ENCODE results near the gene TF.
"Not testable (repeated sequence)": the region's sequence is repeated elsewhere in the genome, so short reads cannot be mapped to it uniquely, and the experiment has no call there.

TF gene
- total RNA-seq = 0 reads per million in 2 experiments

GRCh38 chr3:133745981-133746711 is at the start of gene TF:
TF (plus strand) TSS chr3:133746393; CDS start chr3:133746441, 48 bp downstream.
- DNase-seq (ENCODE audit: low read depth) = no peak

- no peak for DNase-seq (ENCODE audit: low read depth)
Measured at GRCh38 chr3:133697960-133698359, 48.2 kb upstream of the TF start.

GRCh38 chr3:133699467-133699866 is 46.7 kb upstream of the TF start:
- no peak for DNase-seq (ENCODE audit: low read depth)

- no peak for DNase-seq (ENCODE audit: low read depth)
Measured at GRCh38 chr3:133699903-133700302, 46.3 kb upstream of the TF start.

- no peak for DNase-seq (ENCODE audit: low read depth)
Measured at GRCh38 chr3:133700351-133700750, 45.8 kb upstream of the TF start.

GRCh38 chr3:133701435-133702358 is 44.5 kb upstream of the TF start:
- DNase-seq (ENCODE audit: low read depth) = no peak

GRCh38 chr3:133703915-133704314 is 42.3 kb upstream of the TF start:
- no peak for DNase-seq (ENCODE audit: low read depth)

GRCh38 chr3:133706033-133706432 is 40.2 kb upstream of the TF start:
- DNase-seq (ENCODE audit: low read depth) = no peak

- DNase-seq (ENCODE audit: low read depth) = no peak
Measured at GRCh38 chr3:133709139-133709750, 36.9 kb upstream of the TF start.

- no peak for DNase-seq (ENCODE audit: low read depth)
Measured at GRCh38 chr3:133711013-133711412, 35.2 kb upstream of the TF start.

- DNase-seq (ENCODE audit: low read depth) = no peak
Measured at GRCh38 chr3:133712017-133712416, 34.2 kb upstream of the TF start.

GRCh38 chr3:133713347-133713746 is 32.8 kb upstream of the TF start:
- DNase-seq (ENCODE audit: low read depth) = no peak

GRCh38 chr3:133717424-133717823 is 28.8 kb upstream of the TF start:
- DNase-seq (ENCODE audit: low read depth) = no peak

- no peak for DNase-seq (ENCODE audit: low read depth)
Measured at GRCh38 chr3:133722935-133723334, 23.3 kb upstream of the TF start.

GRCh38 chr3:133730993-133731392 is 15.2 kb upstream of the TF start:
- no peak for DNase-seq (ENCODE audit: low read depth)

- DNase-seq (ENCODE audit: low read depth) = not testable (repeated sequence)
Measured at GRCh38 chr3:133732231-133732630, 14.0 kb upstream of the TF start.

GRCh38 chr3:133733226-133733625 is 13.0 kb upstream of the TF start:
- DNase-seq (ENCODE audit: low read depth) = no peak

GRCh38 chr3:133734305-133734704 is 11.9 kb upstream of the TF start:
- DNase-seq (ENCODE audit: low read depth) = no peak

- DNase-seq (ENCODE audit: low read depth) = no peak
Measured at GRCh38 chr3:133742351-133743091, 3.7 kb upstream of the TF start.

GRCh38 chr3:133744241-133744640 is 2.0 kb upstream of the TF start:
- no peak for DNase-seq (ENCODE audit: low read depth)

GRCh38 chr3:133745108-133745507 is 1.1 kb upstream of the TF start:
- no peak for DNase-seq (ENCODE audit: low read depth)

GRCh38 chr3:133746712-133747066 is 496 bp downstream of the TF start:
- DNase-seq (ENCODE audit: low read depth) = no peak
